Measurements from ENCODE around the gene LRRC56. TPM values are rescaled to one million over a fixed set of nuclear protein-coding genes. Genes with fewer than 3 reads are reported as not detected.
A peak's percentile ranks its signal among the peaks of the same experiment; 100 is the strongest.

Gene LRRC56
- total and polyA plus RNA-seq, 2 donors (not counting 1 experiment from before 2014, with no cell fraction given) = 11.8 to 15.8 TPM

DNA sequence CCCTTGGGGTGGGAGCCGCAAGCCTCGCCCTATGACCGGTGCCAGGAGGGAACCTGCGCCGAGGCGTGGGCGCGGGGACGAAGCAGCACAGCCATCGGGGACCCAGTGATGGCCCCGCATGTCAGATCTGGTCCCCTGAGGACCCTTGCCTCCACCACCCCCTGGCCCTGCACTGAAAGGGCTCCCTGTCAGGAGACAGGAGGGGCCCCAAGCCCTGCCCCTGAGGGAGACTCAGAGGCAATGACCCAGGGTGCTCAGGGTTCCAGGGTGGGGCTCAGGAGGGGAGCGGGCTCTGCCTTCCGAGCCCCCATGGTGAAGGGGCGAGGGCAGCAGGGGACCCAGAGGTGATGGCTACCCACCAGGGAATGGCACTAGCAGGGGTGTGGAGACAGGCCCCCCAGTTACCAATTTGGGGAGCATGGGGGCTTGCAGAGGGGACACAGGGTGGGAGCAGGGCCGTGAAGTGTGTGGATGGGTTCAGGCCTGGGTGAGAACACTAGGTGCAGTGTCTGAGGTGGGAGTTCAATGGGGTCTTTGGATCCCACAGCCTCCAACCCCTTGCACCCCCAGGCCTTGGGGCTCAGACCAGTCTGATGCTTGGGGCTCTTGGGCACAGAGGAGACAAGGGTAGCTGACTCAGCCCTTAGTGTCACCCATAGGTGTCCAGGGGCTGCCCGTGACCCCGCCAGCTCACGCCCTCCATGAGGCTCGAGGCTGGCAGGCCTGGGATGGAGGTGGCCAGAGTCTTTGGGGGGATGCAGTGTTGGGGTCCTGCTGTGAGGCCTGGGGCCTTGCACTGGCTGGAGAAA is 499 bp downstream of the LRRC56 start:
- DNase-seq (no peak), ATAC-seq (ENCODE audit: low read depth) (no peak)
- Mint-ChIP-seq H3K27me3 (no peaks in the 10 kb centered on the region), H3K9me3 (ENCODE audit: insufficient read depth) (no peaks in the 10 kb centered on the region), H3K27ac (peak overlapping the region; percentile 99), H3K4me3 (peak overlapping the region; percentile 97), H3K4me1 (peaks cover 22% of the 10 kb centered on the region)
- Histone ChIP-seq H3K27ac (ENCODE audit: low read length in 2 of 2) (peak overlapping the region; percentile 99), H3K36me3 (replicated peaks in 1 of 2; ENCODE audit: control extremely low read depth in 1 of 2, control insufficient read depth in 1 of 2, extremely low read depth in 1 of 2, insufficient read depth in 2 of 2, low read length in 1 of 2) (peaks cover 0 to 11% of the 10 kb centered on the region in 2 experiments), H3K9me3 (ENCODE audit: control extremely low read depth in 1 of 3, control insufficient read depth in 2 of 3, insufficient read depth in 1 of 3, low read length in 2 of 3) (no peaks in the 10 kb centered on the region), H3K4me3 (ENCODE audit: control extremely low read depth in 1 of 5, extremely low read depth in 1 of 5, insufficient read depth in 1 of 5, low read depth in 2 of 5, low read length in 4 of 5) (peak overlapping the region in 4 of 5 experiments; percentile 68 to 80 (median 72)), H3K79me2 (ENCODE audit: control insufficient read depth, insufficient read depth, low read length) (peaks cover 47% of the 10 kb centered on the region), H3K27me3 (replicated peaks in 1 of 4; ENCODE audit: control extremely low read depth in 1 of 4, control insufficient read depth in 3 of 4, insufficient read depth in 4 of 4, low read length in 3 of 4) (no peaks in the 10 kb centered on the region), H3K4me2 (replicated peaks; ENCODE audit: low read depth, low read length, poor library complexity, severe bottlenecking) (peak overlapping the region; percentile 99), H3K9ac (ENCODE audit: low read length) (peak overlapping the region; percentile 86), H3K4me1 (ENCODE audit: control insufficient read depth in 2 of 2, insufficient read depth in 2 of 2, low read length in 2 of 2) (peaks cover 17 to 35% of the 10 kb centered on the region in 2 donors), H2AFZ (ENCODE audit: insufficient read depth, low read depth, low read length, poor library complexity, severe bottlenecking) (peak overlapping the region; percentile 79), H4K20me1 (ENCODE audit: control insufficient read depth, insufficient read depth, low read length, poor library complexity, severe bottlenecking) (peaks cover 18% of the 10 kb centered on the region)
- intact Hi-C loops (cut with micrococcal nuclease) = loop anchor here (1.0 to 5.0 kb wide), 10 partner anchors 20 to 769 kb away; partner anchors contain the start of genes BET1L, DEAF1, LMNTD2 and PHRF1
- 31% methylated on average over 18 of the region's 19 CpGs for WGBS (ENCODE audit: insufficient coverage)
- ChIA-PET POLR2A (interaction anchor here (0.7 to 3.0 kb wide), 9 partner anchors 22 to 331 kb away, joined by 3 to 26 read pairs (median 11); partner anchors contain the start of genes BET1L, DEAF1, IRF7 and LMNTD2), CTCF (interaction anchor here (1.1 to 1.6 kb wide), 4 partner anchors 17 to 188 kb away, joined by 3 to 6 read pairs (median 4); no protein-coding TSS in a partner anchor)
- TF ChIP-seq EZH2 (IDR thresholded peaks at IDR 0.05; ENCODE audit: borderline replicate concordance, insufficient read depth, low read depth, low read length, poor library complexity, severe bottlenecking) (no peak), CTCF (IDR thresholded peaks at IDR 0.05) (no peak)

All from B cell (primary cell).